H1 (cell line): ENCODE measurements around the gene RFC1. TPM values are rescaled to one million over a fixed set of nuclear protein-coding genes. Genes with fewer than 3 reads are reported as not detected.
"Not testable (repeated sequence)": the region's sequence is repeated elsewhere in the genome, so short reads cannot be mapped to it uniquely, and the experiment has no call there.

ENCODE experiments used
- CTCF ChIA-PET: fragments of 300-600 bp; sonication (Branson Sonifier 250); formaldehyde crosslinking; loops from one replicate; lab custom pipeline; 2021; ENCODE audit not compliant: partially characterized antibody; lab: Charles Lee
- POLR2A ChIA-PET: fragments of 300-600 bp; sonication (Branson Sonifier 250); formaldehyde crosslinking; loops from one replicate; lab custom pipeline; 2021; ENCODE audit warnings: inconsistent platforms; ENCODE audit not compliant: partially characterized antibody; lab: Charles Lee
- DNase-seq, 2 experiments: peaks; one replicate each; pipeline versions ENCODE4 v3.0.0 to v3.0.0-alpha.2; 2010 to 2022; ENCODE audit warnings: low spot score in 2 of 2, low read depth in 1 of 2, mixed read lengths in 1 of 2
- FAIRE-seq: peaks from 2 replicates; lab custom pipeline; 2011; peaks lifted over from hg19 to GRCh38; lab: Jason Lieb, UNC
- H2AFZ ChIP-seq: 2 replicates; pipeline ENCODE4 v1.8.1; 2012; ENCODE audit warnings: low read length, inconsistent platforms
- H2AK5ac ChIP-seq: 2 replicates; pipeline ENCODE4 v1.6.1; 2013; ENCODE audit warnings: low read depth, low read length
- H2BK120ac ChIP-seq: replicated peaks from 2 replicates; pipeline ENCODE3; 2013; ENCODE audit warnings: low read depth, low read length, inconsistent platforms
- H2BK12ac ChIP-seq: 2 replicates; pipeline ENCODE4 v1.6.1; 2013; ENCODE audit warnings: low read depth, low read length
- H2BK15ac ChIP-seq: 2 replicates; pipeline ENCODE4 v1.6.1; 2013; ENCODE audit warnings: low read length
- H2BK20ac ChIP-seq: 2 replicates; pipeline ENCODE4 v1.6.1; 2013; ENCODE audit warnings: low read length
- H2BK5ac ChIP-seq: 2 replicates; pipeline ENCODE4 v1.6.1; 2013; ENCODE audit warnings: low read depth, low read length
- H3K14ac ChIP-seq: 2 replicates; pipeline ENCODE4 v1.6.1; 2013; ENCODE audit warnings: inconsistent platforms; ENCODE audit not compliant: insufficient read length
- H3K18ac ChIP-seq: 2 replicates; pipeline ENCODE4 v1.6.1; 2013; ENCODE audit warnings: low read length; ENCODE audit errors: extremely low read depth
- H3K23ac ChIP-seq: 2 replicates; pipeline ENCODE4 v1.6.1; 2013; ENCODE audit warnings: inconsistent platforms; ENCODE audit not compliant: insufficient read length
- H3K23me2 ChIP-seq: 2 replicates; pipeline ENCODE4 v1.6.1; 2013; ENCODE audit warnings: low read depth, low read length
- H3K27ac ChIP-seq: 2 replicates; pipeline ENCODE4 v1.6.1; 2011; ENCODE audit warnings: low read depth, low read length, inconsistent platforms
- H3K27me3 ChIP-seq, 4 experiments: replicated peaks in 1 of 4; 1 replicate in 1 of 4; 2 replicates in 3 of 4; pipeline versions ENCODE4 v1.6.1 to v1.8.1; 2011 to 2013; ENCODE audit warnings: low read length in 3 of 4, mild to moderate bottlenecking in 3 of 4, inconsistent platforms in 2 of 4, mixed read lengths in 2 of 4, moderate library complexity in 1 of 4; ENCODE audit not compliant: control insufficient read depth in 3 of 4, insufficient read depth in 3 of 4; ENCODE audit errors: extremely low read depth in 1 of 4
- H3K36me3 ChIP-seq, 4 experiments: 2 replicates each; pipeline versions ENCODE4 v1.6.1 to v1.8.1; 2011 to 2013; ENCODE audit warnings: mild to moderate bottlenecking in 4 of 4, low read length in 3 of 4, moderate library complexity in 2 of 4, control low read depth in 1 of 4, inconsistent platforms in 1 of 4; ENCODE audit not compliant: insufficient read depth in 4 of 4, control insufficient read depth in 2 of 4
- H3K4ac ChIP-seq: replicated peaks from 2 replicates; pipeline ENCODE3; 2013; ENCODE audit warnings: low read length, low read depth, mixed read lengths, inconsistent platforms; ENCODE audit not compliant: insufficient read length
- H3K4me1 ChIP-seq, 4 experiments: replicated peaks in 1 of 4; 1 replicate in 1 of 4; 2 replicates in 3 of 4; pipeline versions ENCODE4 v1.6.1 to v1.8.1; 2011 to 2013; ENCODE audit warnings: low read length in 3 of 4, inconsistent platforms in 2 of 4, mixed read lengths in 1 of 4; ENCODE audit not compliant: insufficient read depth in 4 of 4, control insufficient read depth in 3 of 4
- H3K4me2 ChIP-seq, 2 experiments: 2 replicates each; pipeline versions ENCODE4 v1.6.1 to v1.8.1; 2011 to 2013; ENCODE audit warnings: low read depth in 2 of 2, low read length in 2 of 2, control low read depth in 1 of 2, inconsistent platforms in 1 of 2, mild to moderate bottlenecking in 1 of 2; ENCODE audit not compliant: insufficient read depth in 1 of 2
- H3K4me3 ChIP-seq, 4 experiments: fragments of 200-600, 300-600 bp in 1 of 4; sonication (generic), shearing (Covaris generic), sonication (Bioruptor Twin) in 1 of 4; 2 replicates each; pipeline versions ENCODE4 v1.5.1 to v1.8.1; 2011 to 2016; ENCODE audit warnings: low read length in 4 of 4, low read depth in 3 of 4, control low read depth in 2 of 4, inconsistent platforms in 2 of 4, mild to moderate bottlenecking in 2 of 4, mixed read lengths in 1 of 4, moderate library complexity in 1 of 4; ENCODE audit not compliant: insufficient read depth in 2 of 4; ENCODE audit errors: extremely low read depth in 1 of 4
- H3K56ac ChIP-seq: replicated peaks from 2 replicates; pipeline ENCODE3; 2013; ENCODE audit warnings: low read depth, mild to moderate bottlenecking, mixed read lengths, low read length, inconsistent platforms; ENCODE audit not compliant: insufficient read length
- H3K79me1 ChIP-seq: 2 replicates; pipeline ENCODE4 v1.6.1; 2013; ENCODE audit warnings: low read depth, low read length, control low read depth
- H3K79me2 ChIP-seq, 2 experiments: 2 replicates each; pipeline versions ENCODE4 v1.6.1 to v1.8.1; 2012 to 2013; ENCODE audit warnings: low read length in 2 of 2, mild to moderate bottlenecking in 2 of 2, inconsistent platforms in 1 of 2; ENCODE audit not compliant: insufficient read depth in 2 of 2, control insufficient read depth in 1 of 2
- H3K9ac ChIP-seq, 4 experiments: replicated peaks in 1 of 4; 1 replicate in 1 of 4; 2 replicates in 3 of 4; pipeline versions ENCODE4 v1.6.1 to v1.8.1; 2011 to 2013; ENCODE audit warnings: low read depth in 3 of 4, low read length in 3 of 4, control low read depth in 2 of 4, mild to moderate bottlenecking in 2 of 4, moderate library complexity in 2 of 4, inconsistent platforms in 1 of 4; ENCODE audit errors: extremely low read depth in 1 of 4
- H3K9me3 ChIP-seq, 2 experiments: 2 replicates each; pipeline versions ENCODE4 v1.6.1 to v1.8.1; 2012 to 2013; ENCODE audit warnings: mild to moderate bottlenecking in 2 of 2, moderate library complexity in 2 of 2, control low read depth in 1 of 2, inconsistent platforms in 1 of 2, low read depth in 1 of 2, low read length in 1 of 2, mixed read lengths in 1 of 2; ENCODE audit not compliant: insufficient read depth in 2 of 2
- H4K20me1 ChIP-seq, 2 experiments: replicated peaks in 1 of 2; 2 replicates each; pipeline versions ENCODE3 to v1.8.1; 2011 to 2013; ENCODE audit warnings: inconsistent platforms in 2 of 2, low read length in 2 of 2, mild to moderate bottlenecking in 1 of 2; ENCODE audit not compliant: insufficient read depth in 2 of 2, control insufficient read depth in 1 of 2
- H4K5ac ChIP-seq: 2 replicates; pipeline ENCODE4 v1.6.1; 2013; ENCODE audit warnings: low read length, low read depth, mixed read lengths, inconsistent platforms; ENCODE audit not compliant: insufficient read length
- H4K8ac ChIP-seq: 2 replicates; pipeline ENCODE4 v1.8.0; 2013; ENCODE audit warnings: mild to moderate bottlenecking, moderate library complexity, low read length, inconsistent platforms; ENCODE audit not compliant: insufficient read depth; ENCODE audit errors: extremely low read depth
- H4K91ac ChIP-seq: replicated peaks from 2 replicates; pipeline ENCODE3; 2013; ENCODE audit warnings: low read length, mixed read lengths, inconsistent platforms; ENCODE audit not compliant: insufficient read length
- WGBS, 2 experiments: shearing (Covaris generic) in 1 of 2; methylation state at CpG; one replicate each; pipeline versions ENCODE4 v1.1.6 to v1.1.7; 2013 to 2015; ENCODE audit warnings: low lambda C conversion rate in 2 of 2, mixed read lengths in 2 of 2, inconsistent platforms in 1 of 2, low coverage in 1 of 2, missing lambda C conversion rate in 1 of 2; ENCODE audit not compliant: insufficient replicate concordance in 2 of 2, insufficient coverage in 1 of 2, insufficient read length in 1 of 2; ENCODE audit errors: extremely low coverage in 1 of 2, missing lambda C conversion rate in 1 of 2; 5-methylcytosine and 5-hydroxymethylcytosine counted together
- polyA plus RNA-seq, 7 experiments: library from polyadenylated mRNA; depleted of rRNA in 3 of 7; stranded (reverse) in 5 of 7; unstranded in 2 of 7; fragments of >200 nt in 5 of 7; fragments of 200-250 nt in 2 of 7; gene quantifications; 1 replicate in 5 of 7; 2 replicates in 1 of 7; 4 replicates in 1 of 7; pipeline versions ENCODE4 v1.2.1 to v1.2.3, GENCODE V29; 2011 to 2013; ENCODE audit warnings: missing spikeins in 2 of 7, mixed read lengths in 2 of 7
- total RNA-seq: library from RNA; stranded (reverse); fragmentation: NEBNext Ultra II Directional; extraction: Animal tissue kit (Norgen Biotek cat#: 25700); gene quantifications from 2 replicates; pipeline ENCODE4 v1.2.1, GENCODE V29; 2021

Gene RFC1
- total and polyA plus RNA-seq, 2 of the 8 experiments (the other 6 are each of a cell fraction or from before 2014, with no cell fraction given) = 16.0 to 83.8 TPM

DNA sequence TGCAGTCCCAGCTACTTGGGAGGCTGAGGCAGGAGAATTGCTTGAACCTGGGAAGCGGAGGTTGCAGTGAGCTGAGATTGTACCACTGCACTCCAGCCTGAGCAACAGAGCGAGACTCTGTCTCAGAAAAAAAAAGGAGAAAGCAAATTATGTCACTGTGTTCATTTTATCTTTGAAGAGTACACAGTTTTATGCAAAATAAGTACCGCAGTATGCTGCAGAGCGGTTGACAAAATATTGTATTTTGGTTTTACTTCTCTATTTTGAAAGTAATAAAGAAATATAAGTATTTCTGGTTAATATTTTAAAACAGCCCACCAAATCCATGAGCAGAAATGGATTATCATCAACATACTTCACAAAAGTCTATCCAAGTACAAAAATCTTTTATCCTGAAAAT is 5.6 kb downstream of the RFC1 start:
- H2BK120ac ChIP-seq, H3K27me3 ChIP-seq, H3K23me2 ChIP-seq, H2BK20ac ChIP-seq, H4K8ac ChIP-seq, H3K27ac ChIP-seq, H2AFZ ChIP-seq, H4K20me1 ChIP-seq, H3K18ac ChIP-seq, H2BK15ac ChIP-seq, FAIRE-seq, H3K56ac ChIP-seq, H2AK5ac ChIP-seq, H3K4me2 ChIP-seq, H3K14ac ChIP-seq, H3K36me3 ChIP-seq, H3K9ac ChIP-seq, CTCF ChIA-PET, DNase-seq, H2BK5ac ChIP-seq, H2BK12ac ChIP-seq, H3K4me1 ChIP-seq, H3K4me3 ChIP-seq, H3K79me1 ChIP-seq, H3K4ac ChIP-seq, H3K23ac ChIP-seq, H4K5ac ChIP-seq, H3K9me3 ChIP-seq, H4K91ac ChIP-seq: not testable (repeated sequence)
- H3K79me2 ChIP-seq = peaks cover 15 to 93% of the 10 kb centered on the region in 2 experiments
- WGBS, 2 experiments = 94% methylated on average over 4 of the region's 4 CpGs; no CpG with 5 or more reads in 1 of the 2 experiments
- POLR2A ChIA-PET = interaction anchor here (0.6 to 1.2 kb wide), 2 partner anchors 9 to 178 kb away, joined by 3 read pairs; partner anchors contain the start of gene WDR19
